GM10248 (cell line): ENCODE data around the gene ELP4.

Experiments used
- CTCF ChIA-PET: fragments of 300-600 bp; sonication (Branson Sonifier 250); formaldehyde crosslinking; extraction: SDS; loops from one replicate; lab custom pipeline; 2021; ENCODE audit warnings: antibody characterized with exemption; lab: Yijun Ruan, JAX
- POLR2A ChIA-PET: fragments of 350-650 bp; sonication (Branson Sonifier 250); formaldehyde crosslinking; extraction: SDS; loops from one replicate; lab custom pipeline; 2020; ENCODE audit warnings: antibody characterized with exemption; lab: Yijun Ruan, JAX
- DNase-seq: peaks from one replicate; pipeline ENCODE4 v3.0.0; 2012; ENCODE audit errors: extremely low spot score
- TF ChIP-seq, protein P1 (sequence below): IDR thresholded peaks from 2 replicates; pipeline ENCODE4 v1.5.1; 2012; ENCODE audit warnings: mild to moderate bottlenecking, low read depth; ENCODE audit errors: extremely low read depth, missing control alignments, control extremely low read depth

The ELP4 gene, protein sequence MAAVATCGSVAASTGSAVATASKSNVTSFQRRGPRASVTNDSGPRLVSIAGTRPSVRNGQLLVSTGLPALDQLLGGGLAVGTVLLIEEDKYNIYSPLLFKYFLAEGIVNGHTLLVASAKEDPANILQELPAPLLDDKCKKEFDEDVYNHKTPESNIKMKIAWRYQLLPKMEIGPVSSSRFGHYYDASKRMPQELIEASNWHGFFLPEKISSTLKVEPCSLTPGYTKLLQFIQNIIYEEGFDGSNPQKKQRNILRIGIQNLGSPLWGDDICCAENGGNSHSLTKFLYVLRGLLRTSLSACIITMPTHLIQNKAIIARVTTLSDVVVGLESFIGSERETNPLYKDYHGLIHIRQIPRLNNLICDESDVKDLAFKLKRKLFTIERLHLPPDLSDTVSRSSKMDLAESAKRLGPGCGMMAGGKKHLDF

DNA sequence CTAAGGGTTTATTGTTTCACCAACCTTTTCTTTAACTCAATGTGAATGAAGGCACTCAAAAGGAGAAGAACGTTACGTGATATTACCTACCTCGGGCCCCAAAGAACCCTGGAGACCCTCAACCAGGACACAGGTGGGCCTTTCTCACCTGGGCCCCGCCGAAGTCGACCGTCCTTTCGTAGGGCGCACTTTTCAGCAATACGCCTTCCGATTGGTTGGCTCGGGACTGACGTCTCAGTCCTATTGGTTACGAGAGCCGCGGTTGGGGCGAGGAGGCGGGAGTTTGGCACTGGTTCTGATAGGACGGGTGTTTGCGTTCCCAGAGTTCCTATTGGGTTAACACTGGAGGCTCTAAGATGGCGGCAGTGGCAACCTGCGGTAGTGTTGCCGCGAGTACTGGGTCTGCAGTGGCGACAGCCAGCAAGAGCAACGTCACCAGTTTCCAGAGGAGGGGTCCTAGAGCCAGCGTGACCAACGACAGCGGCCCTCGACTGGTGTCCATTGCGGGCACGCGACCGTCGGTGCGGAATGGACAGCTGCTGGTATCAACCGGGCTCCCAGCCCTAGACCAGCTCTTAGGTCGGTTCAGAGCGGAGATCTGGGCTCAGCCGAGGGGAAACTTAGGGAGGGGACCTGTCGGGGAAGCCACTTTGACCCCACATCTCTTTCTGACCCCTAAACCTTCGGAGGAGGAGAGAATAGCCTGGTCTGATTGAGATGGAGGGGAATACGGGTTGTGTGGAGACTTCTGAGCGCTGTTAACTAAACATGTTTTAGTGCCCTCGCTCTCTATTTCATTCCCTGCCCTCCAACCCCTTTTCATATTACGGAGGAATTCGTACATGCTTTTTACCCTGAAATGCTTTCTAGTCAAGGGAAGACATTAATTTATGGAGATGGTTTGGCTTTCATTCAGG, at the start of gene ELP4, which contains the start of gene IMMP1L:
ELP4 (plus strand) TSS at position 339 of the 917 bp plus-strand sequence; CDS start at position 357, 18 bp downstream.
IMMP1L (minus strand) TSS at position 194 of the 917 bp plus-strand sequence. CDS start 46,346 bp downstream, outside the sequence.
- DNase-seq, result peak; percentile 98
- TF ChIP-seq, protein P1, sequence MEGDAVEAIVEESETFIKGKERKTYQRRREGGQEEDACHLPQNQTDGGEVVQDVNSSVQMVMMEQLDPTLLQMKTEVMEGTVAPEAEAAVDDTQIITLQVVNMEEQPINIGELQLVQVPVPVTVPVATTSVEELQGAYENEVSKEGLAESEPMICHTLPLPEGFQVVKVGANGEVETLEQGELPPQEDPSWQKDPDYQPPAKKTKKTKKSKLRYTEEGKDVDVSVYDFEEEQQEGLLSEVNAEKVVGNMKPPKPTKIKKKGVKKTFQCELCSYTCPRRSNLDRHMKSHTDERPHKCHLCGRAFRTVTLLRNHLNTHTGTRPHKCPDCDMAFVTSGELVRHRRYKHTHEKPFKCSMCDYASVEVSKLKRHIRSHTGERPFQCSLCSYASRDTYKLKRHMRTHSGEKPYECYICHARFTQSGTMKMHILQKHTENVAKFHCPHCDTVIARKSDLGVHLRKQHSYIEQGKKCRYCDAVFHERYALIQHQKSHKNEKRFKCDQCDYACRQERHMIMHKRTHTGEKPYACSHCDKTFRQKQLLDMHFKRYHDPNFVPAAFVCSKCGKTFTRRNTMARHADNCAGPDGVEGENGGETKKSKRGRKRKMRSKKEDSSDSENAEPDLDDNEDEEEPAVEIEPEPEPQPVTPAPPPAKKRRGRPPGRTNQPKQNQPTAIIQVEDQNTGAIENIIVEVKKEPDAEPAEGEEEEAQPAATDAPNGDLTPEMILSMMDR, result no peak
- ChIA-PET CTCF (interaction anchor here (1.0 kb wide), 1 partner anchor 449 kb away, joined by 3 read pairs; no protein-coding TSS in a partner anchor), POLR2A (no interaction called here)

DNA sequence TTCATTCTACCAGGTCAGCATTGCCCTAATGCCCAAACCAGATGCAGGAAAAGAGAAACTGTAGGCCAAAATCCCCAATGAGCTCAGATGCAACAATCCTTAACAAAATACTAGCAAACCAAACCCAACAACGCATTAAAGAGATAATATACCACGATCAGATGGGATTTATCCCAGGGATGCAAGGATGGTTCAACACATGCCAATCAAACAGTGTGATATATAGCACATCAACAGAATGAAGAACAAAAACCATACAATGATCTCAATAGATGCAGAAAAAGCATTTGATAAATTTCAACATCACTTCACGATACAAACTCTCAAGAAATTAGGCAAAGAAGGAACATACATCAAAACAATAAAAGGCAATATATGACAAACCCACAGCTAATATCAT, 45.1 kb upstream of the ELP4 start:
- TF ChIP-seq, protein P1, result no peak
- DNase-seq, result no peak
- CTCF ChIA-PET, result interaction anchor here (2.4 kb wide), 1 partner anchor 13 kb away, joined by 9 read pairs; no protein-coding TSS in a partner anchor
- POLR2A ChIA-PET, result no interaction called here

DNA sequence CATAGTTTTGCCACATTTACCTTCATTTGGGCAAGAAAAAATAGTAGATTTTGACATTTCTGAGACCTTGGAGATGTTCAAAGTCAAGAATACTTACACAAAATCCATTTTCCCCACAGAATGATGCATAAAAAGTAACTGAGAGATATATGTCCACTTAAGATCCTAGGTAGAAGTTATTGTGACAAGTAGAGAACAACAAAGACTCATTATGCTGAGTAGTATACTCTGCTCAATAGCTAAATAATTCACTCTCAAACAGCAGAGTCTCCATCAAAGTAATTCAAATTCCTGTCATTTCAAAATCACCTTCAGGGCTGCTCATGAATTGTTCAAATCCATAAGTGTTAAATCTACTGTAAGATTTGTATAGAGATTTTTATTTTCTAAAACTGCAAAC, 35.5 kb upstream of the ELP4 start:
- ChIA-PET CTCF (interaction anchor here (1.0 to 1.5 kb wide), 2 partner anchors 9 to 13 kb away, joined by 3 read pairs; no protein-coding TSS in a partner anchor), POLR2A (no interaction called here)
- DNase-seq, result no peak
- TF ChIP-seq, protein P1, result no peak

DNA sequence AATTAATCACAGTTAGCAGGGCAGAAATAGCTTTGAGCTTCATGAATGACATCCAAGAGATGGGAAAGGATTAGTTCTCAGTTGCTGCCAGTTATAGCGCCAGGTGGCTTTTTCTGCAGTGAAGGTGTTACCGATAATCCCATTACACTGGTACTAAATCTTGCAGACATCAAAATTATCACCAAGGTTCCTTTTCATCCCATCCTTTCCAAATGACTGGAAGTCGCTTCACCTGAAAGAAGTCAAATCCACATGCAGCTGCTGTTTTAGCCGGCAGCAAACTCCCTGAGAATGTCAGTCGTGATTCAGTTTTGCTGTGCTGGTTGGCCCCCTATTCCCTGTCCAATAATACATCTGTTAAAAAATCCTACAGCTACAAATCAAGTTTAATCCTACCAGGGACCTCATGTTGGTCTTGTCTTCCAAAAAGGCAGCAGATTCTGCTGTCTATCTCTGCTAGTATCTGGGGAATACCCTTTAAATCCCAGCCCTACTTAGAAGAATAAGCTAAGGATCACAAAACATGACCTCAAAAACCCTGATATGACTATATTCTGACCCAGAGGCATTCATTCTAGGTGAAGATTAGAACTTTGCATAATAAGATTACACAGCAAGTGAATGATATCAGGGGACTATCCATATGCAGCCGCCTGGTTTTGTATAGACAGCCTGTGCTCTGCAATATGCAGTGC, 31.9 kb upstream of the ELP4 start:
- no peak for DNase-seq
- CTCF ChIA-PET, result interaction anchor here (1.2 to 2.3 kb wide), 4 partner anchors 10 to 15 kb away, joined by 3 to 9 read pairs (median 6); no protein-coding TSS in a partner anchor
- POLR2A ChIA-PET, result no interaction called here
- TF ChIP-seq, protein P1, result no peak

DNA sequence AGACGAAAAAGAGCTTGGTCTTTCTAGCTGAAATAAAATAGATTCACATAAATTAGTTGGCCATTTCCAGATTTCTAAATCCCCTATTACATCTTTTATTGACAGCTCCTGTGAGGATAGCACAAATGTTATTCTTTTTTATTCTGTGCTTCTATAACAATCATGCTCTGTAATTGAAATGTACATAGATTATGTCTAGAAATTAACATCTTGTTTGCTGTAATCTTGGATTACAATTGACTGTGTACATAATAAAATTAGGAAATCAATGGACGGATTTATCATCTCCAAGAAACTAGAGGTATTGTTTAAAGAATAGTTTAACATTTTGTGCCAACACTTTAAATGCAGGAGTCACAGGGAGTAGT, 31.4 kb upstream of the ELP4 start:
- no peak for DNase-seq
- TF ChIP-seq, protein P1, result no peak
- ChIA-PET POLR2A (no interaction called here), CTCF (interaction anchor here (1.2 to 2.3 kb wide), 2 partner anchors 10 to 14 kb away, joined by 3 to 9 read pairs; no protein-coding TSS in a partner anchor)
